A549 (cell line): ENCODE data around the gene SAP25.

ENCODE experiments used
- POLR2A ChIP-seq: IDR thresholded peaks from 2 replicates; pipeline ENCODE4 v1.6.1; 2012; ENCODE audit warnings: mild to moderate bottlenecking, low read length
- ZNF302 ChIP-seq: fragments of 250-450 bp; sonication (Bioruptor Pico); IDR thresholded peaks from 2 replicates; pipeline ENCODE4 v1.9.0; 2021; ENCODE audit warnings: inconsistent platforms, mild to moderate bottlenecking, moderate library complexity
- TF ChIP-seq, protein P1 (sequence below): fragments of >200 bp; sonication (Bioruptor Twin); formaldehyde crosslinking; IDR thresholded peaks from 3 replicates; pipeline ENCODE4 v1.5.1; 2016
- TF ChIP-seq, protein P2 (sequence below): IDR thresholded peaks from 2 replicates; pipeline ENCODE4 v1.6.1; 2012
- TF ChIP-seq, protein P3 (sequence below): fragments of 200-600 bp; sonication (generic); IDR thresholded peaks from 2 replicates; pipeline ENCODE4 v1.6.1; 2016; ENCODE audit warnings: antibody characterized with exemption, mild to moderate bottlenecking, moderate library complexity
- TF ChIP-seq, protein P4 (sequence below): fragments of 150-350 bp; IDR thresholded peaks from 2 replicates; pipeline ENCODE4 v1.6.1; 2014; ENCODE audit warnings: low read depth, mild to moderate bottlenecking, low read length
- TF ChIP-seq, protein P5 (sequence below): fragments of >200 bp; sonication (Bioruptor Twin); formaldehyde crosslinking; IDR thresholded peaks from 2 replicates; pipeline ENCODE4 v1.6.1; 2016

DNA sequence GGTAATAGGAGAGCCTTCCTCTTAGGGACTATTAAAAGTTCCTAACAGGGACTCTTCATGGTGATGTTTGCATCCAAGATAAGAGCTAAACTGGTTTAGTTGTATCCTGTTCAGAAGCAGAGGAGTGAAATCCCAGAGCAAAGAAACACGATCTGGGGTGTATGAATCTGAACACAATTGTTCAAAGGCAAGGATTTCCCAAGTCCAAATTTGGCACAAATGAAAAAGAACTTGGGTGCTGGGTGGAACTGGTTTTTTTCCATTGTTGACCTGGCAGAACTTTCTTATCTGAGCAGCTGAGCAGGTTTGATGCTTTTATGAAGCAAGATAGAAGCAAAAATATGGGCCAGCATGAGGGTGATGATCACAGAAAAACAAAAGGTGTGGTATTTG lies 28.7 kb downstream of the SAP25 start:
- TF ChIP-seq POLR2A (no peak), ZNF302 (CRISPR knock-in tag) (no peak)
- TF ChIP-seq, protein P1, sequence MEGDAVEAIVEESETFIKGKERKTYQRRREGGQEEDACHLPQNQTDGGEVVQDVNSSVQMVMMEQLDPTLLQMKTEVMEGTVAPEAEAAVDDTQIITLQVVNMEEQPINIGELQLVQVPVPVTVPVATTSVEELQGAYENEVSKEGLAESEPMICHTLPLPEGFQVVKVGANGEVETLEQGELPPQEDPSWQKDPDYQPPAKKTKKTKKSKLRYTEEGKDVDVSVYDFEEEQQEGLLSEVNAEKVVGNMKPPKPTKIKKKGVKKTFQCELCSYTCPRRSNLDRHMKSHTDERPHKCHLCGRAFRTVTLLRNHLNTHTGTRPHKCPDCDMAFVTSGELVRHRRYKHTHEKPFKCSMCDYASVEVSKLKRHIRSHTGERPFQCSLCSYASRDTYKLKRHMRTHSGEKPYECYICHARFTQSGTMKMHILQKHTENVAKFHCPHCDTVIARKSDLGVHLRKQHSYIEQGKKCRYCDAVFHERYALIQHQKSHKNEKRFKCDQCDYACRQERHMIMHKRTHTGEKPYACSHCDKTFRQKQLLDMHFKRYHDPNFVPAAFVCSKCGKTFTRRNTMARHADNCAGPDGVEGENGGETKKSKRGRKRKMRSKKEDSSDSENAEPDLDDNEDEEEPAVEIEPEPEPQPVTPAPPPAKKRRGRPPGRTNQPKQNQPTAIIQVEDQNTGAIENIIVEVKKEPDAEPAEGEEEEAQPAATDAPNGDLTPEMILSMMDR, result no peak
- TF ChIP-seq, protein P2, sequence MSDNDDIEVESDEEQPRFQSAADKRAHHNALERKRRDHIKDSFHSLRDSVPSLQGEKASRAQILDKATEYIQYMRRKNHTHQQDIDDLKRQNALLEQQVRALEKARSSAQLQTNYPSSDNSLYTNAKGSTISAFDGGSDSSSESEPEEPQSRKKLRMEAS, result no peak
- TF ChIP-seq, protein P3, sequence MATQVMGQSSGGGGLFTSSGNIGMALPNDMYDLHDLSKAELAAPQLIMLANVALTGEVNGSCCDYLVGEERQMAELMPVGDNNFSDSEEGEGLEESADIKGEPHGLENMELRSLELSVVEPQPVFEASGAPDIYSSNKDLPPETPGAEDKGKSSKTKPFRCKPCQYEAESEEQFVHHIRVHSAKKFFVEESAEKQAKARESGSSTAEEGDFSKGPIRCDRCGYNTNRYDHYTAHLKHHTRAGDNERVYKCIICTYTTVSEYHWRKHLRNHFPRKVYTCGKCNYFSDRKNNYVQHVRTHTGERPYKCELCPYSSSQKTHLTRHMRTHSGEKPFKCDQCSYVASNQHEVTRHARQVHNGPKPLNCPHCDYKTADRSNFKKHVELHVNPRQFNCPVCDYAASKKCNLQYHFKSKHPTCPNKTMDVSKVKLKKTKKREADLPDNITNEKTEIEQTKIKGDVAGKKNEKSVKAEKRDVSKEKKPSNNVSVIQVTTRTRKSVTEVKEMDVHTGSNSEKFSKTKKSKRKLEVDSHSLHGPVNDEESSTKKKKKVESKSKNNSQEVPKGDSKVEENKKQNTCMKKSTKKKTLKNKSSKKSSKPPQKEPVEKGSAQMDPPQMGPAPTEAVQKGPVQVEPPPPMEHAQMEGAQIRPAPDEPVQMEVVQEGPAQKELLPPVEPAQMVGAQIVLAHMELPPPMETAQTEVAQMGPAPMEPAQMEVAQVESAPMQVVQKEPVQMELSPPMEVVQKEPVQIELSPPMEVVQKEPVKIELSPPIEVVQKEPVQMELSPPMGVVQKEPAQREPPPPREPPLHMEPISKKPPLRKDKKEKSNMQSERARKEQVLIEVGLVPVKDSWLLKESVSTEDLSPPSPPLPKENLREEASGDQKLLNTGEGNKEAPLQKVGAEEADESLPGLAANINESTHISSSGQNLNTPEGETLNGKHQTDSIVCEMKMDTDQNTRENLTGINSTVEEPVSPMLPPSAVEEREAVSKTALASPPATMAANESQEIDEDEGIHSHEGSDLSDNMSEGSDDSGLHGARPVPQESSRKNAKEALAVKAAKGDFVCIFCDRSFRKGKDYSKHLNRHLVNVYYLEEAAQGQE, result no peak
- TF ChIP-seq, protein P4, sequence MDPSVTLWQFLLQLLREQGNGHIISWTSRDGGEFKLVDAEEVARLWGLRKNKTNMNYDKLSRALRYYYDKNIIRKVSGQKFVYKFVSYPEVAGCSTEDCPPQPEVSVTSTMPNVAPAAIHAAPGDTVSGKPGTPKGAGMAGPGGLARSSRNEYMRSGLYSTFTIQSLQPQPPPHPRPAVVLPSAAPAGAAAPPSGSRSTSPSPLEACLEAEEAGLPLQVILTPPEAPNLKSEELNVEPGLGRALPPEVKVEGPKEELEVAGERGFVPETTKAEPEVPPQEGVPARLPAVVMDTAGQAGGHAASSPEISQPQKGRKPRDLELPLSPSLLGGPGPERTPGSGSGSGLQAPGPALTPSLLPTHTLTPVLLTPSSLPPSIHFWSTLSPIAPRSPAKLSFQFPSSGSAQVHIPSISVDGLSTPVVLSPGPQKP, result no peak
- TF ChIP-seq, protein P5, sequence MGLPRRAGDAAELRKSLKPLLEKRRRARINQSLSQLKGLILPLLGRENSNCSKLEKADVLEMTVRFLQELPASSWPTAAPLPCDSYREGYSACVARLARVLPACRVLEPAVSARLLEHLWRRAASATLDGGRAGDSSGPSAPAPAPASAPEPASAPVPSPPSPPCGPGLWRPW, result no peak
